ENCODE measurements around the gene ATXN3L. TPM values are rescaled to one million over a fixed set of nuclear protein-coding genes. Genes with fewer than 3 reads are reported as not detected.
"Not testable (repeated sequence)": the region's sequence is repeated elsewhere in the genome, so short reads cannot be mapped to it uniquely, and the experiment has no call there.

ATXN3L gene
- total and polyA plus RNA-seq, 4 donors, result not detected

DNA sequence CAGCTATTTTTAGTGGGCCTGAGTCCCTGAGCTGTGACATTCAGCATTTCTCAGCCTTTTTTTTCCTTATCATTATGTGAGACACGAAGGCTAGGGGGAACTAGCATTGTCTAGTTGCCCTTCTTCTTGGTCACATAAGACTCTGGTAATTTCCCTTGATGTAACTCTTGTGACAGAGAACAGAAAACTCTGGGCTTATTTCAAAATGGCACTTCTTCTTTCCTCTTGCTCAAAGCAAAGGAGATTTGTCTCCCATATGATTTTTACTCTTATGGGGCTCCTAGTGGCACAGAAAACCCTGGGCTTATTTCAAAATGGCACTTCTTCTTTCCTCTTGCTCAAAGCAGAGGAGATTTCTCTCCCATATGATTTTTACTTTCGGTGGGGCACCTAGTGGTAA, 14.7 kb downstream of the ATXN3L start:
- H3K4me1 ChIP-seq (ENCODE audit: control insufficient read depth in 4 of 4, insufficient read depth in 4 of 4, low read length in 3 of 4), result no peaks in the 10 kb centered on the region
- TF ChIP-seq, protein P1, sequence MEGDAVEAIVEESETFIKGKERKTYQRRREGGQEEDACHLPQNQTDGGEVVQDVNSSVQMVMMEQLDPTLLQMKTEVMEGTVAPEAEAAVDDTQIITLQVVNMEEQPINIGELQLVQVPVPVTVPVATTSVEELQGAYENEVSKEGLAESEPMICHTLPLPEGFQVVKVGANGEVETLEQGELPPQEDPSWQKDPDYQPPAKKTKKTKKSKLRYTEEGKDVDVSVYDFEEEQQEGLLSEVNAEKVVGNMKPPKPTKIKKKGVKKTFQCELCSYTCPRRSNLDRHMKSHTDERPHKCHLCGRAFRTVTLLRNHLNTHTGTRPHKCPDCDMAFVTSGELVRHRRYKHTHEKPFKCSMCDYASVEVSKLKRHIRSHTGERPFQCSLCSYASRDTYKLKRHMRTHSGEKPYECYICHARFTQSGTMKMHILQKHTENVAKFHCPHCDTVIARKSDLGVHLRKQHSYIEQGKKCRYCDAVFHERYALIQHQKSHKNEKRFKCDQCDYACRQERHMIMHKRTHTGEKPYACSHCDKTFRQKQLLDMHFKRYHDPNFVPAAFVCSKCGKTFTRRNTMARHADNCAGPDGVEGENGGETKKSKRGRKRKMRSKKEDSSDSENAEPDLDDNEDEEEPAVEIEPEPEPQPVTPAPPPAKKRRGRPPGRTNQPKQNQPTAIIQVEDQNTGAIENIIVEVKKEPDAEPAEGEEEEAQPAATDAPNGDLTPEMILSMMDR (IDR thresholded peaks at IDR 0.05; ENCODE audit: low read depth, low read length, missing input control), result no peak
- TF ChIP-seq YY1 (IDR thresholded peaks at IDR 0.05) (no peak), JUND (IDR thresholded peaks at IDR 0.05) (no peak), RXRA (IDR thresholded peaks at IDR 0.05) (no peak), HNF4A (conservative IDR thresholded peaks at IDR 0.05) (no peak), MAX (IDR thresholded peaks at IDR 0.05) (no peak), EGR1 (IDR thresholded peaks at IDR 0.05; ENCODE audit: low read depth in 2 of 2) (no peak), FOXA2 (IDR thresholded peaks at IDR 0.05) (no peak), GABPA (IDR thresholded peaks at IDR 0.05 in 1 of 2, conservative IDR thresholded peaks at IDR 0.05 in 1 of 2) (no peak), HNF4G (IDR thresholded peaks at IDR 0.05) (no peak)
- TF ChIP-seq, protein P2, sequence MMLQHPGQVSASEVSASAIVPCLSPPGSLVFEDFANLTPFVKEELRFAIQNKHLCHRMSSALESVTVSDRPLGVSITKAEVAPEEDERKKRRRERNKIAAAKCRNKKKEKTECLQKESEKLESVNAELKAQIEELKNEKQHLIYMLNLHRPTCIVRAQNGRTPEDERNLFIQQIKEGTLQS (IDR thresholded peaks at IDR 0.05), result no peak
- TF ChIP-seq, protein P3, sequence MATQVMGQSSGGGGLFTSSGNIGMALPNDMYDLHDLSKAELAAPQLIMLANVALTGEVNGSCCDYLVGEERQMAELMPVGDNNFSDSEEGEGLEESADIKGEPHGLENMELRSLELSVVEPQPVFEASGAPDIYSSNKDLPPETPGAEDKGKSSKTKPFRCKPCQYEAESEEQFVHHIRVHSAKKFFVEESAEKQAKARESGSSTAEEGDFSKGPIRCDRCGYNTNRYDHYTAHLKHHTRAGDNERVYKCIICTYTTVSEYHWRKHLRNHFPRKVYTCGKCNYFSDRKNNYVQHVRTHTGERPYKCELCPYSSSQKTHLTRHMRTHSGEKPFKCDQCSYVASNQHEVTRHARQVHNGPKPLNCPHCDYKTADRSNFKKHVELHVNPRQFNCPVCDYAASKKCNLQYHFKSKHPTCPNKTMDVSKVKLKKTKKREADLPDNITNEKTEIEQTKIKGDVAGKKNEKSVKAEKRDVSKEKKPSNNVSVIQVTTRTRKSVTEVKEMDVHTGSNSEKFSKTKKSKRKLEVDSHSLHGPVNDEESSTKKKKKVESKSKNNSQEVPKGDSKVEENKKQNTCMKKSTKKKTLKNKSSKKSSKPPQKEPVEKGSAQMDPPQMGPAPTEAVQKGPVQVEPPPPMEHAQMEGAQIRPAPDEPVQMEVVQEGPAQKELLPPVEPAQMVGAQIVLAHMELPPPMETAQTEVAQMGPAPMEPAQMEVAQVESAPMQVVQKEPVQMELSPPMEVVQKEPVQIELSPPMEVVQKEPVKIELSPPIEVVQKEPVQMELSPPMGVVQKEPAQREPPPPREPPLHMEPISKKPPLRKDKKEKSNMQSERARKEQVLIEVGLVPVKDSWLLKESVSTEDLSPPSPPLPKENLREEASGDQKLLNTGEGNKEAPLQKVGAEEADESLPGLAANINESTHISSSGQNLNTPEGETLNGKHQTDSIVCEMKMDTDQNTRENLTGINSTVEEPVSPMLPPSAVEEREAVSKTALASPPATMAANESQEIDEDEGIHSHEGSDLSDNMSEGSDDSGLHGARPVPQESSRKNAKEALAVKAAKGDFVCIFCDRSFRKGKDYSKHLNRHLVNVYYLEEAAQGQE (IDR thresholded peaks at IDR 0.05), result no peak
- no peak overlapping the region for H3K27ac ChIP-seq (ENCODE audit: low read depth in 1 of 2, low read length in 2 of 2)
- H3K36me3 ChIP-seq (ENCODE audit: control insufficient read depth in 4 of 4, insufficient read depth in 3 of 4, low read depth in 1 of 4, low read length in 3 of 4), result no peaks in the 10 kb centered on the region
- no peaks in the 10 kb centered on the region for H3K27me3 ChIP-seq (ENCODE audit: control insufficient read depth in 4 of 4, insufficient read depth in 4 of 4, low read length in 3 of 4)
- no peak overlapping the region for H3K9ac ChIP-seq (ENCODE audit: low read depth in 1 of 2, low read length in 2 of 2)
- DNase-seq (ENCODE audit: low spot score), result no peak
- 91% methylated on average over 2 of the region's 2 CpGs for WGBS
- no peak overlapping the region for H3K4me3 ChIP-seq (ENCODE audit: low read depth in 1 of 3, low read length in 3 of 3)
- no peaks in the 10 kb centered on the region for H3K9me3 ChIP-seq (ENCODE audit: control insufficient read depth in 4 of 4, low read length in 3 of 4)

GRCh38 chrX:13304052-13304451, 15.8 kb downstream of the ATXN3L start:
- Histone ChIP-seq H3K4me1 (ENCODE audit: control insufficient read depth in 4 of 4, insufficient read depth in 4 of 4, low read length in 3 of 4) (no peaks in the 10 kb centered on the region), H3K27me3 (ENCODE audit: control insufficient read depth in 4 of 4, insufficient read depth in 4 of 4, low read length in 3 of 4) (no peaks in the 10 kb centered on the region), H3K36me3 (ENCODE audit: control insufficient read depth in 4 of 4, insufficient read depth in 3 of 4, low read depth in 1 of 4, low read length in 3 of 4) (no peaks in the 10 kb centered on the region), H3K9ac (ENCODE audit: low read depth in 1 of 2, low read length in 2 of 2) (no peak overlapping the region), H3K27ac (ENCODE audit: low read depth in 1 of 2, low read length in 2 of 2) (no peak overlapping the region), H3K9me3 (ENCODE audit: control insufficient read depth in 4 of 4, low read length in 3 of 4) (no peaks in the 10 kb centered on the region), H3K4me3 (ENCODE audit: low read depth in 1 of 3, low read length in 3 of 3) (no peak overlapping the region)
- TF ChIP-seq FOXA2 (IDR thresholded peaks at IDR 0.05) (no peak), HNF4A (conservative IDR thresholded peaks at IDR 0.05) (no peak), SP1 (IDR thresholded peaks at IDR 0.05) (no peak), RXRA (IDR thresholded peaks at IDR 0.05) (no peak), YY1 (IDR thresholded peaks at IDR 0.05) (no peak)
- WGBS, result 93% methylated on average over 3 of the region's 3 CpGs
- DNase-seq (ENCODE audit: low spot score), result no peak

GRCh38 chrX:13303248-13303647, 16.6 kb downstream of the ATXN3L start:
- not testable (repeated sequence) for DNase-seq (ENCODE audit: low spot score); H3K36me3 ChIP-seq (ENCODE audit: control insufficient read depth in 4 of 4, insufficient read depth in 3 of 4, low read depth in 1 of 4, low read length in 3 of 4); H3K4me3 ChIP-seq (ENCODE audit: low read depth in 1 of 3, low read length in 3 of 3); H3K4me1 ChIP-seq (ENCODE audit: control insufficient read depth in 4 of 4, insufficient read depth in 4 of 4, low read length in 3 of 4); H3K9me3 ChIP-seq (ENCODE audit: control insufficient read depth in 4 of 4, low read length in 3 of 4); H3K27me3 ChIP-seq (ENCODE audit: control insufficient read depth in 4 of 4, insufficient read depth in 4 of 4, low read length in 3 of 4); H3K9ac ChIP-seq (ENCODE audit: low read depth in 1 of 2, low read length in 2 of 2); H3K27ac ChIP-seq (ENCODE audit: low read depth in 1 of 2, low read length in 2 of 2)
- WGBS, result 81% methylated on average over 2 of the region's 2 CpGs

Data from liver (tissue), 9 donors.